NCI-H510A (cell line): ENCODE measurements around the gene GNAQ.
"Not testable (repeated sequence)": the region's sequence is repeated elsewhere in the genome, so short reads cannot be mapped to it uniquely, and the experiment has no call there.

Source experiments
- DNase-seq: peaks from one replicate; lab custom pipeline; 2025; lab: John Stamatoyannopoulos, UW

Gene GNAQ

DNA sequence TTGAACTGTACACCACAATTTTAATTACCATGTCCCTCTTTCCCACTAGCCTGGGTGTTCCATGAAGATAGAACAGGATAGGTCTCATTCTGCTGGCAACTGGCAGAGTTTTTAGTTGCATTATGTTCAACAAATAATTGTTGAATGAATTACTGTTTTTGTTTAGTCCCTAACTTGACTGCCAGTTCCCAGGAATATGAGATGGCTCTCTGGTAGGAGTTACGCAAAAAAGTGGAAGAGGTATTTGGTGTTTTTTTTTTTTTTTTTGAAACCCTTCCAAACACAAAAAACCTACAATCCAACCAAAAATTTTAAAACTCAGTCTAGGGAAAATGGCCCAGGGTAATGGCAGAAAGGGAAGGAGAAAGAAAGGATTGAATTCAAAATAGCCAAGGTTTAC lies 153.6 kb downstream of the GNAQ start:
- no peak for DNase-seq

DNA sequence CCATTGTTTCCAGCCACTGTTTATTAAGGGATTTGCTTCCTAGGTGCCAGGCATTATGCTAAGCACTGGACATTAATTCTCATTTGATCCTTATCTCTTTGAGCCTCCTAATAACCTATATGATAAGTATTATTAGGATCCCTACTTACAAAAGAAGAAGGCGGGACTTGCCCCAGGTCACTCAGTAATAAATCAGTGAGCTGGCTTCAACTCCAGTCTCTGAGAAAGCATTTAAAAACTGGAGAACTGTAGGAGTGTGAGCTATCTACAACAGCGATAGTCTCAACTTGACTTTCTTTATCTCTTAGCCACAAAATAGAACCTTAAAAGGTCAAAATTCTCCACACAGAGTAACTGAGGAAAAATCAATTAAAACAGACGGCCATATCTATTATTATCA lies 155.0 kb downstream of the GNAQ start:
- no peak for DNase-seq

DNA sequence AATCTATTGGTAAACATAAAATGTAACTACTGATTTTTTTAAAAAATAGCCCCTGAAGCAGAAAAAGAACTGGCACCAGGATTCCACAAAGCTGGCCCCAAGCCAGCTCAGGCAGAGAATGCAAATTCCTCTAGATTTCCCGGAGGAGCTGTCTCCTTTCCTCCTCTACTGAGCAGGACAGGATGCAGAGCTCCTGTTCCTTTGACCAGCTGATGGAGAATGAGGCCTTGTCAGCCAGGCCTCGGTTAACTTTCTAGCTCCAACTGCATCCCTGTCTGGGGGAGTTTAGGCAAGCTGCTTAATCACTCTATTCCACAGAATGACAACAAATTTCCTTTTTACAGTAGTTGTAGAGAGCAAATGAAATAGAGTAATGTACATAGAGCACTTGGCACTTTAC lies 155.5 kb downstream of the GNAQ start:
- DNase-seq: no peak

DNA sequence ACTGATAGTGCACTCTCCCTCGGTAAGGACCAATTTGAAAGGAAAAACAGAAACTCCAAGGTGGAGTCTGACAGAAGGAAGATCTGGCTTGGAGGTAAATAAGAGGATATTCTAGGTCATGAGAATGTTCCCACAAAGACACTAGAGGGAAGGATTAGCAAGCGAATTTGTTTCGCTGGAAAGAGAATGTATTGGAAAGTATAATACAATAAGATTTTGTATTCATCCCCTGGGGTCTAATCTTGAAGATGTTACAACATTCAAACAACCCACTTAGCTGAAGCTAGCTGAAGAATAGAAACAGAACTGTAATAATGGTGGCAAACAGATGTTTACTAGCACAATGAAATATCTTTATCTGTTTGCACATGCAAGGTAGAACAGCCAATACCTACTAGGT lies 158.7 kb downstream of the GNAQ start:
- no peak for DNase-seq

DNA sequence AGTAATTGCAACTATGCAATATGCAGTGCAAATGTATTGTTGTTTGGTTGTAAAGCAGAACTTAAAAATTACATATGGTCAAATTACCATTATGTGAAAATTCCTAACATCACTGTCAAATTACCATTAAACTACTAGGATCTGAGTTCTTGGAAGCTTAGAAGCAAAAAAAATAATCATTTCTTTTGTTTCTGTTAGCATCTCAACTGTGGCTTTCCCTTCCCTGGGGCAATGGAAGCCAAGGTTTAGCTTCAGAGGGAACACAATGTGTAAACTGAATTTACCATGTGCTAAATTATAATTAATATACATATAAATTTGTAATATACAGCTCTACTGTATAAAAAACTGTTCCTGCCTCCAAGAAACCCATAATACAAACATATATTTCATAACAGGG lies 159.4 kb downstream of the GNAQ start:
- no peak for DNase-seq

DNA sequence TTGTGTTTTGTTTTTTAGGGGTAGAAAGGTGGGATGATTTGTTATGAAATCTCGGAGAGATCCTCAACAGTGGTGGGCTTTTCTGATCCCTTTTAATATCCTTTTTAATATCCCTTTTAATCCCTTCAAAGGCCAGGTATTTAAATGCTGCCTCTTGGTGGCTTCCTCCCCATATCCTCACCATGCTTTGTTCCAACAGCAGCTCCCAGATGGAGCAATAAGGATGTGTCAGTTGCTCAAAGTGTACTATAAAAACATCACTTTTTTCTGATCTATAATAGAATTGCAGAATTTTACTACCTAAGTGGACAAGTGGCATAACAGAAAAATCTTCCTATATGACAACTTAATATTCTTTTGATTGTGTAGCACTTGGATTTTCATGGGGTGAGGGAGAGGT lies 160.1 kb downstream of the GNAQ start:
- no peak for DNase-seq

DNA sequence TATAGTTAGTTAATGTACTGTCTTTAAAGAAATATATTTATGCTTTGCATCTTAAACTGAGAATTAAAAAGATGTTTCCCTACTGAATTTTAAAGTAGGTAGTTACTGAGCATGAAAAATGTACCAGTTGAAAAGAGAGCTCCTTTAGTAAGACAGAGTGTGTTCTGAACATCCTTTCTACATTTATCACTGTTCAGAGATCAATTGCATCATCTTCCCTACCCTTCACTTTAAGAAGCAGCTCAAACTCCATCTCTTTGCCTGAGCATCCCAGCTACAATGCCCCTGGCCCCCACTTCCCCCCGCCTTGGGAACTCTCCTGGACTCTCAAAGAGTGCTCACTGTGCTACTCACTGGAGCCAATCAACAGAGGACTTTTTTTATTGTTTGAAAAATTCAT lies 164.7 kb downstream of the GNAQ start:
- DNase-seq: no peak

DNA sequence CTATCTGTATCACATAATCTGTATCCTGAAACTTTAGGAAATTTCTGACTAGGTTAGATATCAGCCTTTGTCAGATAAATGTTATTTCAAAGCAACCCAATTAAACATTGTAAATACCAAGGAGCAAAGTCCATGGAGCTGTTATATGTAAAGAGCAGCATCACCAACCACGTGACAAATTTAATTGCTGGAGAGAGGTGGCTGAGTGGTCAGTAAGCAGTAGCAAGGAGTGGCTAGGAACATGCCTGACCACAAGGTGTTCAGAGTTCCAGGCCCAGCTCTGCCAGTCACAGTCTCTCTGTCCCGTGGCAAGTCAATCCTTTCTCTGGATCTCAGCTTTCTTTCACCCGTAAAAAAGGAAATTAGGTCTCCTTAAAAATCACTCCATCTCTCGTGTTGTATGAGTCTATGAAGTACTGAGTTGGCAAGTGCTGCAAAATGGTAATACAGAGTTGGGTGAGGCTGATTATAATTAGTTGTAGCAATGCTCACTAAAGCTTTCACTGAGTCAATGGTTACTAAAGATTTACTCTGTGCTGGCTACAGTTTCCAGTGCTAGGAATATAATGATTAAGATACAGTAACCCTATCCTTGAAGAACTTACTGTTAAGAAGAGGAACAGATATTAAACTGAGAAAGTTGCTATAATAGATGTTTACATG lies 166.1 kb downstream of the GNAQ start:
- no peak for DNase-seq

DNA sequence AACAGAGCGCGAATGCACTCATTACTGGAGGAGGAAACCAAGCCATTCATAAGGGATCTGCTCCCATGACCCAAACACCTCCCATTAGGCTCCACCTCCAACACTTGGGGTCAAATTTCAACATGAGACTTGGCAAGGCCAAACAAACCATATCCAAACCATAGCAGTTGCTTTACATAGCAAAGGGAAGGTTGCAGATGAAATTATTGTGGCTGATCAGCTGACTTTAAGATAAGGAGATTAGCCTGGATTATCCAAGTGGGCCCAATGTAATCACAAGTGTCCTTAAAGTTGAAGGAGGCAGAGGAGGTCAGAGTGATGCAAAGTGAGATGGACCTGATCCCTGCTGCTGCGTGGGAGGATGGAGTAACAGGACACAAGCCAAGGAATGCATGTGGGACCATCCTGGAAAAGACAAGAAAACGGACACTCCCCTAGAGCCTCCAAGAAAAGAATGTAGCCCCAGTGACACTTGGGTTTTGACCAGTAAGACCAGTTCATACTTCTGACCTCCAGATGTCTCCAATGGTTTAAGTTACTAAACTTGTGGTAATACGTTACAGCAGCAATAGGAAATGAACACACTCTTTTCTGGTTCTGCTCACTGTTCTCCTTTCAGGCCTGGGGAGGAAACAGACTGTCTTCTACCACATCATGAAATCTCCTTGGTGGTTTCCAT lies 167.3 kb downstream of the GNAQ start:
- no peak for DNase-seq

DNA sequence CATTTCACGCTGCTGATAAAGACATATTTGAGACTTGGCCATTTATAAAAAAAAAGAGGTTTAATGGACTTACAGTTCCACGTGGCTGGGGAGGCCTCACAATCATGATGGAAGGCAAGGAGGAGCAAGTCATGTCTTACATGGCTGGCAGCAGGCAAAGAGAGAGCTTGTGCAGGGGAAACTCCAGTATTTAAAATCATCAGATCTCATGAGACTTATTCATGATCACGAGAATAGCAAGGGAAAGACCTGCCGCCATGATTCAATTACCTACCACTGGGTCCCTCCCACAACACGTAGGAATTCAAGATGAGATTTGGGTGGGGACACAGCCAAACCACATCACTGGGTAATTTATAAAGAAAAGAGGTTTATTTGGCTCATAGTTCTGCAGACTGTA lies 168.0 kb downstream of the GNAQ start:
- DNase-seq: not testable (repeated sequence)

DNA sequence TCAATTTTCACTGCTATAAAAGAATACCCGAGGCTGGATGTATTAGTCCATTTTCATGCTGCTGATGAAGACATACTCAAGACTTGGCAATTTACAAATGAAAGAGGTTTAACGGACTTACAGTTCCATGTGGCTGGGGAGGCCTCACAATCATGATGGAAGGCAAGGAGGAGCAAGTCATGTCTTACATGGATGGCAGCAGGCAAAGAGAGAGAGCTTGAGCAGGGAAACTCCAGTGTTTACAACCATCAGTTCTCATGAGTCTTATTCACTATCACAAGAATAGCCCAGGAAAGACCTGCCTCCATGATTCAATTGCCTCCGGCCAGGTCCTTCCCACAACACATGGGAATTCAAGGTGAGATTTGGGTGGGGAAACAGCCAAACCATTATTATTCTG lies 170.7 kb downstream of the GNAQ start:
- not testable (repeated sequence) for DNase-seq

DNA sequence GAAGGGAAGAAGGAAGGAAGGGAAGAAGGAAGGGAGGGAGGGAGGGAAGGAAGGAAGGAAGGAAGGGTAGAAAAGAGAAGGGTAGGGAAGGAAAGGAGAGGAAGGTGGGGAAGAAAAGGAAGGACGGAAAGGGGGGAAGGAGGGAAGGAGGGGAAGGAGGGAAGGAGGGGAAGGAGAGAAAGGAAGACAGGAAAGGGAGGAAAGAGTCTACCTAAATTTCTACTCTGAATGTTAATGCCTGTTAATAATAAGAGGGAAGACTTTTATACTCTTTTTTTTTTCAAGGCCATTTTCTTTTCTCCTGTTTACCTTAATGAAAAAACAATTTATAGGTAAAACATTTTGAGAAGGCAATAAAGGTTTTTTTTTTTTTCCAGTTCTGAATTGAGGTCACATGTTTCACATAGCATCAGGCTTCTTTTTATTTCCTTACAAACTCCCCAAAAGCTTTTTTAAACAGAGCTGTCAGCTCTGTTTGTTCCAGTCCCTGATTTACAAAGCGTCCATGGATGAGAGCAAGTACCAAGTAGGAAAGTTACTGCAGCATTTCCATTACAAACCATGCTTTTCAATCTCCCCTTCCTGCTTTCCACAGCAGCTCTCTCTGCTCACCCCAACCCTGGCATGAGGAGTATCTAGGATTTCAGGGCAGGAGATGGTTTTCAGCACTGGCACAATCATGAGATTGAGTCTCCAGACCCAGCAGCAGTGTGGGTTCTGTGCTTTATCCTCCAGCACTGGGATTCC lies 173.9 kb downstream of the GNAQ start:
- no peak for DNase-seq

DNA sequence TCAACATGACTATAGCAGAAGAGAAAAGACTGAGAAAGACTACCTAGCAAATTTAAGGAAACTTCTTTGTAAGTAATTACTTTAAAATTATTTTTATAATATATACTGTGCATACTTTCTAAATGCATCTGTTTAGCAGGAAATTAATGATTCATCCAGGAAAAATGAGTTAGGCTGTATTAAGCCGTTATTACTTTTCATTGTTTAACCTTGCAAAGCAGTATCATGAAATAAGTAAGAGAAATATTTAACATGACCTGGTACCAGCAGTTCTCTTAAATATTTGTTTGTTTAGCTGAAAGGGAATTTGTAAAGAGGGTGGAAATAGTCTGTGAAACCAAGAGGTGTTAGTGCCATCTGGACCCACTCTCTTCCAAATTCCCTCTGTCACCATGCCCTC lies 175.0 kb downstream of the GNAQ start:
- DNase-seq: no peak

DNA sequence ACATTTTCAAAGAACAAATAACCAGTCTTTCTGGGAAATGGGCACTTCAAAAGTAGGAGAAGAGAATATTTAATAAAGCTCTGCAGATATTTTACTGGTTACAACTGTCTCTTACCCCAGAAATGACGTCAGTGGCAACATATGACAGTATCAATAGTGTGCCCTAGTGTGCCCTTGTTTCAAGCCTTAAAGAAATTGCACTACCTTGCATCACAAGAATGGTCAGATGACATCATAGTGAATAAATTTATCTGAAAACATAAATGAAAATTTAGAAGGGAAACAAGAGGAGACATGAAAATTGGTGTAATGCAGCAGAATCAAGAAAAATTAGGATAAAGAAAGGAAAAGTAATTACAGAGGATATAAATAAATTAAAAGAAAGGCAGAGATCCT lies 176.7 kb downstream of the GNAQ start:
- DNase-seq: no peak

DNA sequence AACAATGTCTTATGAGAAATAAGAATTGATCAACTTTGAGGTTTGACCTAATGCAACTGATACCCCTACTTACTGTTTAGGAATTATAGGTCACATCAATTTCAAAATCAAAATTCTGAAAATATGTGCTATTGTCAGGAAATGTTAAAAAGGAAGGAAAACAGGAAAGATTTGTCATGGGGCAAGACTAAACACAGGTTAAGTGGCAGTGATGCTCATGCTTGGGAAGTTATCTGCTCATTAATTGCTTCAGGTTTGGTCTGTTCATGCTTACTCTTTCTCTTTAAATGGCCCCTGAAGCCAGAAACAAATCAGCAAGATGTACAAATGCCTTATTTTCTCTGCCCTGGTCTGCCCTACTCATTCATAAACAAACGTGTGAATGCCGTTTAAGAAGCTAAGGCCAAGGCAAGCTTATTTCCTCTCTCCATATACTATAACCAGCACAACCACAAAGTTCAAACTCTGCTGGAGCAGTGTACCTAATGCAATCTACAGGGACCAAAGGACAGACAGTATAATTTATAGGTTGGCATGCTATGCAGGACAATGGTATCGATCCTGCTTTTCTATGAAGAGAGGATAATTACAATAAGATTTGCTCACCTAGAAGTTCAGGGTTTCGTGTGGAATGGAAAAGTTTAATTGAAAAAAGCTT lies 177.2 kb downstream of the GNAQ start:
- DNase-seq: no peak

DNA sequence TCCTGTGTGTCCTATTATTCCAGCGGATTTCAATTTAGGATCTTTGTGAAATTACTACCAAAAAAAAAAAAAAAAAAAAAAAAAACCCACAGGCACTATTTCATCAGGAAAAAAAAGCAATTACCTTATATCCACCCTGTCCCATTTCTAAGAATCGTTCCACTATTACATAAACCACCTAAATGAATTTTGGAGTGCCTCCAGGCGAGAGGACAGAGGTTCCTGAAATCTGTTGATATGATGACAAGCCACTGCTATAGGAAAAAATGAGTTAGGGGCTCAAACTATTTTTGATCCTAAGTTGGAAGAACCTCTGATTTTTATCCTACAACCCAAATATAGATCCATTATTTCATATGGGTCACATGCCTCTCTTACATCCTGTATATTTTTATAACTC lies 177.9 kb downstream of the GNAQ start:
- DNase-seq: no peak

DNA sequence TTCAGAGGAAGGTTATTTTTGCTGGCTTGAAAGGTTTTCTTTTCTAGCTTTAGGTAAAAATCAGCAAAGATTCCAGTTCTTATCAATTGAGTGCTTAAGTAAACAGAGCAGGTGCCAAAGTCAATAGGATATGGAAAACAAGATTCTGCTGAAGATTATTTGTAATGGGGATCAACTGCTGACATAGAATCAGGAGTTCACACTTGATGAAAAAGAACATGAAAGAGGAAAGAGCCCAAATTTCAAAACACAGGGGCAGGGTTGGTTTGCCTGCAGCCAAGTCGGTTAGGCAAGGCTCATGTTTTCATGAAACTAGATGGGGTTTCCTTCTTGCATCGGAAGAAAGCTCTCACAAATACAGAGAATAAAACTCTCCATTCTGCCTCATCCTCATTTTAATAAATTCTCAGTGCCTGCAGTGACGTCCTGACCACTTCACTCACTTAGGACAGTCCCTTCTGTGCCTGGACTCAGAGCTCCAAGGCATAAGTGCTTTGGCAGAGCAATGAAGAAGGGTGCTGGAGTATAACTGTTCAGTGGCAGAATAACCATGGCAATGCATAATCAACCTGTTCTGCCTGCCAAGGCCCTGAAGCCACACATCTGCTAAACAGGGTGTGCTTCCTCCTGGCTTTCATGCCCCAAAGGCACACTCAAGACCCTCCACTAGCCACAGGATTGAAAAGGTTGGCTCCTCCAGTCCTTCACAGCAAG lies 179.6 kb downstream of the GNAQ start:
- no peak for DNase-seq

DNA sequence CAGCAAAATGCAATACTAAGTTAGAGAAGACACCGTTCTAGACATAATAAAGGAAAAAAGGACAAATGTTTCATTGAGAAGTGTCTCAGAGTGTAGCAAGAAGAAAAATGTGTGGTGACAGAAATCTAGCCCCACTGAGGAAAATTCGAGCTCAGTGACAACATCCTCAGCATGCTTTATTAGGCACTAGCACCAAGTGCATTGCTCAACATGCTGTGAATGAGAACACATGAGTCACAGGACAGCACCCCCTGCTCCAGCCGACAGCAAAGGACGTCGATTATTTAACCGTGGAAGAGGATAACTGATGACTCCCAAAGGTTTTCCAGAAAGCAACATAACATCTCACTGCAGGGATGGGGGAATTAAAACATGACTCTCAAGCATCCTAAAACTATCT lies 182.7 kb downstream of the GNAQ start:
- DNase-seq: no peak

DNA sequence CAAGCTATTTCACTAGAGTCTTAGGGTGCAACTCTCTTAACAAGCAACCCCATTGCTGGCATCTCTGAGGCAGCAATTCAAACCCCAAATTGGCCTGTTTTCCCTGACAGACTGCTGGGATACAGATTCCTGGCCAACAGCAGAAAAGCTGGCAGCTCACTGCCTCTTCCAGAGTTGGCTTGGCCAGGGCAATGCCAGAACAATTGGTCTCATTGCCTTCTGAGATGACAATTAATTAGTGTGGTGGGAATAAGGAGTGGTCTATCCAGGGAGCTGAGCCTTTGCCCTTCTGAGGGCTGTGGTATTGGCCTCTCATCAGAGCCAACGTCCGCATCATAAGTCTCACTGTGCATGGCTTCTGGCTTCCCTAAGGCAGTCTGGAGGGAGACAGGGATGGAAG lies 183.2 kb downstream of the GNAQ start:
- DNase-seq: no peak

DNA sequence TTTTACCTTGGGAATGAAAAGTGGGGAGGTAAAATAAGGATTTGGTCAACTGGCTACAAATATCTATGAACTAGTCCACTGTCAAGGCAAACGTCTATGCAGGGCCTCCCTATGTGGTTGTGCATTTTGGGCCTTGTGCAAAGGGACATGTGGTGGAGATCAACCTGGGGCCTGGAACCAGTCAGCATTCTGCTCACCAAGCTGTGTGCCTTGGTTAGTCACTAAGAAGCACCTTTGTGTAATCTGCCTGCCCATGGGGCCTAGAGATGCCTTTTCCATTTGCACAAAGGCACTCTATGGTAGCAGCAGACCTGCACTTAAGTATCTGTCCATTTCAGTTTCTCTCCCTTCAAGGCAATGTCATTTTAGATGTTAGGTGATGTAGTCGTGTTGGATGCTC lies 184.0 kb downstream of the GNAQ start:
- no peak for DNase-seq

DNA sequence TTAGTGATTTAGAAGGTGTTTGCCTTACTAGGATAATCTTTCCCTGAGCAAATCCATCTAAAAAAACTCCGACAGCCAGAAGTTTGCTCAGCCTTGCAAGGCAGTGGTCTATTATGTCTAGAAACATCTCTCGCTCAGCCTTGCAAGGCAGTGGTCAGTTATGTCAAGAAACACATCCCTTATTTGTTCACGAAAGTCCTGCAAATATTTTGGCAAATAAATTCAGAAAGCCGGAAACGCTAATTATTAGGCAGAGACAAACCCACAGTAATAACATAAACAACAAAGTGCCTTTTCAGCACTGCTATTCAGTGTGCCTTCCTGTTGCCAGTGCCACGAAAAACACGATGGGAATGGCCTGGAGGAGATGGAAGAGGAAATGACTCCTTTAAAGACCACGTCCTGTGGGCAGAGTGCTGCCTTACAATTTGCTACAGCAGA lies 184.5 kb downstream of the GNAQ start:
- DNase-seq: no peak

DNA sequence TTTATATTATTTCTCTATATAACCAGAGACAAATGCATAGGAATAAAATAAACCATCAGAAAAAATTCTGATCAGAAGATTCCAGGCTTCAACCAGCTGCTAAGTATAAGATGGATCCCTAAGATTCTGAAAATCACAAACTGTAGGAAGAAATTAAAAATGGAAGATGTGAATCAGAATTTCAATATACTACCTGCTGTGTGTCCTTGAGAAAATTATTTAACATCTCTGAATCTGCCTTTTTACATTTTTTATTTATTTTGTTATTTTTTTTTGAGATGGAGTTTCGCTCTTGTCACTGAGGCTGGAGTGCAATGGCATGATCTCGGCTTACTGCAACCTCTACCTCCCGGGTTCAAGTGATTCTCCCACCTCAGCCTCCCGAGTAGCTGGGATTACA lies 187.2 kb downstream of the GNAQ start:
- DNase-seq: no peak
